HepG2 (cell line): ENCODE data around the gene RIPOR3. TPM values are rescaled to one million over a fixed set of nuclear protein-coding genes. Genes with fewer than 3 reads are reported as not detected.

Experiments
- ATAC-seq: fragments of 200-7000 bp; cut with Tn5 transposase; 3 replicates; pipeline ENCODE4 v1.9.1; 2020; ENCODE audit warnings: mild to moderate bottlenecking, moderate library complexity
- BruUV-seq: library from RNA; stranded (reverse); fragments of 400-500 nt; replicated peaks from 2 replicates; lab custom pipeline; 2021; lab: Mats Ljungman, UMichigan
- CTCF ChIA-PET: fragments of 300-600 bp; formaldehyde crosslinking; extraction: SDS; loops from one replicate; lab custom pipeline; 2021; ENCODE audit warnings: low total read pairs, inconsistent platforms, low intra/inter-chr PET ratio; lab: Yijun Ruan, JAX
- POLR2A ChIA-PET: fragments of 350-600 bp; sonication (Branson Sonifier 250); formaldehyde crosslinking; loops from one replicate; lab custom pipeline; 2020; ENCODE audit warnings: antibody characterized with exemption, inconsistent platforms; lab: Yijun Ruan, JAX
- DNase-seq: peaks from one replicate; pipeline ENCODE4 v3.0.0-alpha.2; 2015; ENCODE audit warnings: low spot score
- FAIRE-seq: peaks from 3 replicates; lab custom pipeline; 2011; peaks lifted over from hg19 to GRCh38; lab: Jason Lieb, UNC
- H2AFZ ChIP-seq: one replicate; pipeline ENCODE4 v1.6.1; 2011; ENCODE audit warnings: low read length, inconsistent platforms
- H3K27ac ChIP-seq: fragments of 300-600 bp; 3 replicates; pipeline ENCODE4 v1.8.0; 2011; ENCODE audit warnings: mixed run types, mild to moderate bottlenecking, mixed read lengths, low read length, inconsistent platforms; ENCODE audit not compliant: insufficient read depth; ENCODE audit errors: extremely low read length
- H3K27me3 ChIP-seq, 2 experiments: fragments of 200-600 bp in 1 of 2; 2 replicates in 1 of 2; 3 replicates in 1 of 2; pipeline versions ENCODE4 v1.6.0 to v1.8.0; 2011; ENCODE audit warnings: low read length in 2 of 2, mild to moderate bottlenecking in 2 of 2, moderate library complexity in 2 of 2, inconsistent platforms in 1 of 2; ENCODE audit not compliant: insufficient read depth in 2 of 2, control insufficient read depth in 1 of 2
- H3K36me3 ChIP-seq, 2 experiments: fragments of 200-600 bp in 1 of 2; replicated peaks in 1 of 2; 2 replicates in 1 of 2; 3 replicates in 1 of 2; pipeline versions ENCODE4 v1.5.1 to v1.8.0; 2011; ENCODE audit warnings: low read length in 2 of 2, inconsistent platforms in 1 of 2; ENCODE audit not compliant: insufficient read depth in 2 of 2, control insufficient read depth in 1 of 2
- H3K4me1 ChIP-seq: 2 replicates; pipeline ENCODE4 v1.5.1; 2012; ENCODE audit warnings: low read length, inconsistent platforms; ENCODE audit not compliant: insufficient read depth
- H3K4me2 ChIP-seq: 2 replicates; pipeline ENCODE4 v1.6.0; 2011; ENCODE audit warnings: low read depth, low read length, inconsistent platforms
- H3K4me3 ChIP-seq, 3 experiments: fragments of 200-600 bp in 1 of 3; sonication (generic), shearing (Covaris generic) in 1 of 3; replicated peaks in 1 of 3; 2 replicates each; pipeline ENCODE4 v1.5.1; 2011 to 2016; ENCODE audit warnings: low read length in 3 of 3, inconsistent platforms in 2 of 3, low read depth in 2 of 3, mild to moderate bottlenecking in 2 of 3, control low read depth in 1 of 3, mixed read lengths in 1 of 3; ENCODE audit not compliant: insufficient read depth in 1 of 3
- H3K79me2 ChIP-seq: one replicate; pipeline ENCODE4 v1.6.1; 2011; ENCODE audit warnings: low read length, inconsistent platforms; ENCODE audit not compliant: insufficient read depth
- H3K9ac ChIP-seq: 2 replicates; pipeline ENCODE4 v1.6.0; 2011; ENCODE audit warnings: mild to moderate bottlenecking, low read depth, low read length, inconsistent platforms; ENCODE audit not compliant: insufficient read depth
- H3K9me3 ChIP-seq: 2 replicates; pipeline ENCODE4 v1.5.1; 2012; ENCODE audit warnings: mild to moderate bottlenecking, low read length
- H4K20me1 ChIP-seq: 2 replicates; pipeline ENCODE4 v1.6.0; 2011; ENCODE audit warnings: inconsistent platforms, mild to moderate bottlenecking, low read length, moderate library complexity; ENCODE audit not compliant: insufficient read depth
- KLF15 ChIP-seq: sonication (generic); formaldehyde crosslinking; IDR thresholded peaks from 2 replicates; pipeline ENCODE4 v1.8.1; 2023; ENCODE audit warnings: borderline replicate concordance, mild to moderate bottlenecking, inconsistent platforms, missing genetic modification reagents, mixed read lengths
- MIXL1 ChIP-seq: IDR thresholded peaks from 2 replicates; pipeline ENCODE4 v1.6.1; 2016
- SCMH1 ChIP-seq: sonication (generic); formaldehyde crosslinking; IDR thresholded peaks from 2 replicates; pipeline ENCODE4 v1.9.0; 2021; ENCODE audit warnings: missing genetic modification reagents, mild to moderate bottlenecking, borderline replicate concordance
- SIX1 ChIP-seq: sonication (generic); formaldehyde crosslinking; IDR thresholded peaks from 2 replicates; pipeline ENCODE4 v1.4.0; 2020; ENCODE audit warnings: missing genetic modification reagents, borderline replicate concordance
- ZBTB4 ChIP-seq: sonication (generic); formaldehyde crosslinking; IDR thresholded peaks from 2 replicates; pipeline ENCODE4 v1.4.0; 2020; ENCODE audit warnings: missing genetic modification reagents, mild to moderate bottlenecking, borderline replicate concordance
- ZGPAT ChIP-seq: IDR thresholded peaks from 2 replicates; pipeline ENCODE4 v1.6.1; 2016; ENCODE audit warnings: mild to moderate bottlenecking
- ZNF44 ChIP-seq: sonication (generic); formaldehyde crosslinking; IDR thresholded peaks from 2 replicates; pipeline ENCODE4 v1.5.1; 2020; ENCODE audit warnings: mild to moderate bottlenecking, missing genetic modification reagents
- ZNF552 ChIP-seq: sonication (generic); formaldehyde crosslinking; IDR thresholded peaks from 2 replicates; pipeline ENCODE4 v1.9.0; 2022; ENCODE audit warnings: missing genetic modification reagents, mild to moderate bottlenecking, borderline replicate concordance
- ZNF607 ChIP-seq: sonication (generic); formaldehyde crosslinking; IDR thresholded peaks from 2 replicates; pipeline ENCODE4 v1.5.1; 2020; ENCODE audit warnings: missing genetic modification reagents, mild to moderate bottlenecking, borderline replicate concordance
- WGBS: methylation state at CpG from one replicate; pipeline ENCODE4 v1.1.6; 2017; ENCODE audit warnings: low lambda C conversion rate; 5-methylcytosine and 5-hydroxymethylcytosine counted together
- in situ Hi-C: cut with HindIII; loops from 2 replicates; pipeline ENCODE4 v1.10.0; 2017; ENCODE audit warnings: low pct_unique_long_range_greater_than_20kb; ENCODE audit not compliant: extremely low pct_ligation_motif_present
- intact Hi-C: fragments of 100-400 bp; cut with micrococcal nuclease; formaldehyde crosslinking; loops from one replicate; pipeline ENCODE4 v1.10.0; 2022; ENCODE audit not compliant: unreplicated experiment
- polyA plus RNA-seq, 8 experiments: library from polyadenylated mRNA; depleted of rRNA in 3 of 8; stranded (reverse) in 7 of 8; unstranded in 1 of 8; fragments of >200 nt; fragmentation: Illumina TruSeq in 4 of 8; extraction: Trizol in 4 of 8; gene quantifications; 2 replicates each; pipeline versions ENCODE4 v1.2.1 to v1.2.3, GENCODE V29; 2011 to 2016; ENCODE audit warnings: low read depth in 4 of 8, missing spikeins in 1 of 8, mixed read lengths in 1 of 8; ENCODE audit not compliant: insufficient read depth in 1 of 8
- total RNA-seq, 5 experiments: library from RNA; depleted of rRNA; stranded (reverse); fragments of >200 nt; fragmentation: Illumina TruSeq; extraction: Trizol; gene quantifications; 2 replicates each; pipeline ENCODE4 v1.2.3, GENCODE V29; 2016; ENCODE audit warnings: low read depth in 1 of 5
- TF ChIP-seq, protein P1 (sequence below): sonication (generic); formaldehyde crosslinking; IDR thresholded peaks from 2 replicates; pipeline ENCODE4 v1.8.0; 2022; ENCODE audit warnings: low read depth, missing genetic modification reagents
- TF ChIP-seq, protein P2 (sequence below): IDR thresholded peaks from 2 replicates; pipeline ENCODE4 v1.6.1; 2016; ENCODE audit warnings: missing compliant biosample characterization, missing genetic modification reagents, borderline replicate concordance
- TF ChIP-seq, protein P3 (sequence below): sonication (generic); formaldehyde crosslinking; IDR thresholded peaks from 2 replicates; pipeline ENCODE4 v1.4.0; 2020; ENCODE audit warnings: mild to moderate bottlenecking, missing genetic modification reagents, borderline replicate concordance

RIPOR3 gene
- total and polyA plus RNA-seq, 2 of the 13 experiments (the other 11 are each of a cell fraction or from before 2014, with no cell fraction given) = 0.18 TPM; not detected in 1

DNA sequence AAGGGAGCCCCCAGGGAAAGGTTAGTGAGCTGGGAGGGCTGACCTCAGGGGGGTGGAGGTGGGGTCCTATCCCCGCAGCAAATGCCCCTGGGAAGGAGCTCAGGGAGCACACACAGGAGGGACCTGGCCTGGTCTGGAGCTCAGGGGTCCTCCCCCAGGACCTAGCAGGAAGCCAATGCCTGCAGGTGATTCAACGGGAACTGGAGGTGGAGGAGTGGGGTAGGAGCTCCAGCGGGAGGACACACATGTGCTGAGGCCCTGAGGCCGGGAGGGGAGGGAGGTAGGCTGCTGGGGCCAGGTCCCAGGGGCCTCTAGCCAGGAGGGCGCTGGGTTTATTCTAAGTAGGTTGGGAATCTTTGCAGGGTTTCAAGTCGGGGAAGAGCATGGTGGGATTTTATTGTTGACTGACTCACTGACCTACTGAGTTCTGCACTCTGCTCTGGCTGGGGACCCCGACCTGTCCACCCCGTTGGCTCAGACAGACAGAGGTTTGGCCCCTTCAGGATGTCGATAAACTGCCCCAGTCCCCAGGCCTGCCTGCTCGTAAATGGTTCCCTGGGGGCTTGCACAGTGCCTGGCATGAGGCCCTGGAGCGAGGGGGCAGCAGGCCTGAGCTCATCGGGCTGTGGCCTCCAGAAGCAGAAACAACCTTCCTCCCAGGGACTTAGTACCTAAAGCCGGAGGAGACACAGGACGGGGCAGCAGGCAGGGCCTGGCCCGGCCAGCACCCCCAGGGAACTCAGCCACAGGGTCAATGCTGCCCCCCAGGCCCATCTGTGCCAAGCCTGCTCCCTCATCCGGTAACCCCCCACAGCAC lies 62.3 kb downstream of the RIPOR3 start:
- H3K9me3 ChIP-seq = no peaks in the 10 kb centered on the region
- H3K27me3 ChIP-seq = peaks cover 14 to 59% of the 10 kb centered on the region in 2 experiments
- peaks cover 47% of the 10 kb centered on the region for H3K4me1 ChIP-seq
- DNase-seq (no peak), FAIRE-seq (no peak), ATAC-seq (peak; percentile 10)
- CTCF ChIA-PET = no interaction called here
- intact Hi-C loops = no loop called here
- H3K4me3 ChIP-seq = peak overlapping the region in 1 of 3 experiments; percentile 28; a peak in 1 of 6 replicates
- peak overlapping the region; percentile 40 for H3K4me2 ChIP-seq
- H3K79me2 ChIP-seq = no peaks in the 10 kb centered on the region
- in situ Hi-C loops = loop anchor here (25.0 kb wide), 1 partner anchor 108 kb away; the partner anchor contains the start of gene PARD6B
- H4K20me1 ChIP-seq = no peaks in the 10 kb centered on the region
- H2AFZ ChIP-seq = no peak overlapping the region
- POLR2A ChIA-PET = interaction anchor here (0.6 to 0.9 kb wide), 3 partner anchors 12 to 595 kb away, joined by 3 to 4 read pairs (median 3); no protein-coding TSS in a partner anchor
- BruUV-seq = no TSS peak
- H3K36me3 ChIP-seq = no peaks in the 10 kb centered on the region
- H3K9ac ChIP-seq = no peak overlapping the region
- WGBS = 33% methylated on average over 14 of the region's 16 CpGs
- no peak overlapping the region for H3K27ac ChIP-seq
- 0 out of 2 replicates have a peak, but pooled peaks have one; percentile 36 for TF ChIP-seq ZNF44 (CRISPR knock-in tag)
- TF ChIP-seq MIXL1 = no peak
- TF ChIP-seq, protein P1, sequence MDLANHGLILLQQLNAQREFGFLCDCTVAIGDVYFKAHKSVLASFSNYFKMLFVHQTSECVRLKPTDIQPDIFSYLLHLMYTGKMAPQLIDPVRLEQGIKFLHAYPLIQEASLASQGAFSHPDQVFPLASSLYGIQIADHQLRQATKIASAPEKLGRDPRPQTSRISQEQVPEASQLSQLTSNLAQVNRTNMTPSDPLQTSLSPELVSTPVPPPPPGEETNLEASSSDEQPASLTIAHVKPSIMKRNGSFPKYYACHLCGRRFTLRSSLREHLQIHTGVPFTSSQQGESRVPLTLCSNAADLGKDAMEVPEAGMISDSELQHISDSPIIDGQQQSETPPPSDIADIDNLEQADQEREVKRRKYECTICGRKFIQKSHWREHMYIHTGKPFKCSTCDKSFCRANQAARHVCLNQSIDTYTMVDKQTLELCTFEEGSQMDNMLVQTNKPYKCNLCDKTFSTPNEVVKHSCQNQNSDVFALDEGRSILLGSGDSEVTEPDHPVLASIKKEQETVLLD = no peak
- no peak for TF ChIP-seq ZNF552 (CRISPR knock-in tag)
- no peak for TF ChIP-seq SCMH1 (CRISPR knock-in tag)
- no peak for TF ChIP-seq ZGPAT (CRISPR knock-in tag)
- TF ChIP-seq, protein P2, sequence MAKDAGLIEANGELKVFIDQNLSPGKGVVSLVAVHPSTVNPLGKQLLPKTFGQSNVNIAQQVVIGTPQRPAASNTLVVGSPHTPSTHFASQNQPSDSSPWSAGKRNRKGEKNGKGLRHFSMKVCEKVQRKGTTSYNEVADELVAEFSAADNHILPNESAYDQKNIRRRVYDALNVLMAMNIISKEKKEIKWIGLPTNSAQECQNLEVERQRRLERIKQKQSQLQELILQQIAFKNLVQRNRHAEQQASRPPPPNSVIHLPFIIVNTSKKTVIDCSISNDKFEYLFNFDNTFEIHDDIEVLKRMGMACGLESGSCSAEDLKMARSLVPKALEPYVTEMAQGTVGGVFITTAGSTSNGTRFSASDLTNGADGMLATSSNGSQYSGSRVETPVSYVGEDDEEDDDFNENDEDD = no peak
- no peak for TF ChIP-seq SIX1 (CRISPR knock-in tag)
- TF ChIP-seq, protein P3, sequence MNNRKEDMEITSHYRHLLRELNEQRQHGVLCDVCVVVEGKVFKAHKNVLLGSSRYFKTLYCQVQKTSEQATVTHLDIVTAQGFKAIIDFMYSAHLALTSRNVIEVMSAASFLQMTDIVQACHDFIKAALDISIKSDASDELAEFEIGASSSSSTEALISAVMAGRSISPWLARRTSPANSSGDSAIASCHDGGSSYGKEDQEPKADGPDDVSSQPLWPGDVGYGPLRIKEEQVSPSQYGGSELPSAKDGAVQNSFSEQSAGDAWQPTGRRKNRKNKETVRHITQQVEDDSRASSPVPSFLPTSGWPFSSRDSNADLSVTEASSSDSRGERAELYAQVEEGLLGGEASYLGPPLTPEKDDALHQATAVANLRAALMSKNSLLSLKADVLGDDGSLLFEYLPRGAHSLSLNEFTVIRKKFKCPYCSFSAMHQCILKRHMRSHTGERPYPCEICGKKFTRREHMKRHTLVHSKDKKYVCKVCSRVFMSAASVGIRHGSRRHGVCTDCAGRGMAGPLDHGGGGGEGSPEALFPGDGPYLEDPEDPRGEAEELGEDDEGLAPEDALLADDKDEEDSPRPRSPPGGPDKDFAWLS (CRISPR knock-in tag) = 0 out of 2 replicates have a peak, but pooled peaks have one; percentile 15
- no peak for TF ChIP-seq KLF15 (CRISPR knock-in tag)
- TF ChIP-seq ZBTB4 (CRISPR knock-in tag) = 0 out of 2 replicates have a peak, but pooled peaks have one; percentile 55
- no peak for TF ChIP-seq ZNF607 (CRISPR knock-in tag)
